ENCODE measurements around the gene MRRF. TPM values are rescaled to one million over a fixed set of nuclear protein-coding genes. Genes with fewer than 3 reads are reported as not detected.

Gene MRRF
- total RNA-seq, 2 experiments from 2014 or later = 76.9 to 84.0 TPM

DNA sequence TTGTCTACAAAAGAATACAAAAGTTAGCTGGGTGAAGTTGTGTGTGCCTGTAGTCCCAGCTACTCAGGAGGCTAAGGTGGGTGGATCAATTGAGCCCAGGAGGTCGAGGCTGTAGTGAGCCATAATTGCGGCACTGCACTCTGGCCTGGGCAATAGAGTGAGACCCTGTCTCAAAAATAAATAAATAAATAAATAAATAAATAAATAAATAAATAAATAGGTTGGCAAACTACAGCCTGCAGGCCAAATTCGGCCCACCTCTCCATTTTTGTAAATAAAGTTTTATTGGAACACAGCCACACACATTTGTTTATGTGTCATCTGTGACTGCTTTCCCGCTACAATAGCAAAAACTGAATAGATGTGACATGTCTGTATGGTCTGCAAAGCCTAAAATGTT is 115.6 kb downstream of the MRRF start:
- Mint-ChIP-seq H3K27me3 (no peaks in the 10 kb centered on the region), H3K27ac (no peak overlapping the region), H3K4me1 (peaks cover 10% of the 10 kb centered on the region), H3K36me3 (no peaks in the 10 kb centered on the region), H3K9me3 (no peaks in the 10 kb centered on the region), H3K4me3 (no peak overlapping the region)
- DNase-seq = no peak

Other genes with a start within 250 kb of the MRRF start
- 1 to 10 TPM; 2.5 to 2.8 TPM for gene TTLL11, start 171.6 kb upstream of the MRRF start, total RNA-seq
- 10 to 100 TPM; 55.2 to 56.4 TPM for gene NDUFA8, start 105.1 kb upstream of the MRRF start, total RNA-seq
- gene MORN5, start 105.0 kb upstream of the MRRF start, total RNA-seq = not detected
- gene LHX6, start 35.9 kb upstream of the MRRF start, total RNA-seq = under 1 TPM; 0.12 to 0.16 TPM
- gene RBM18, start within 50 bp of the MRRF start, total RNA-seq = 10 to 100 TPM; 35.1 to 35.5 TPM
- under 1 TPM; 0.47 to 0.62 TPM for gene PTGS1, start 106.1 kb downstream of the MRRF start, total RNA-seq
- not detected for gene OR1J1, start 213.0 kb downstream of the MRRF start, total RNA-seq
- under 1 TPM in 1 of 2 experiments, not detected in 1; 0.23 TPM for gene OR1J2, start 245.9 kb downstream of the MRRF start, total RNA-seq

Measured in activated naive CD8-positive, alpha-beta T cell treated with anti-CD3 and anti-CD28 coated beads for 36 hours (primary cell).